Aorta (tissue), 5 donors: ENCODE measurements around the gene TRMT44. TPM values are rescaled to one million over a fixed set of nuclear protein-coding genes. Genes with fewer than 3 reads are reported as not detected.
A peak's percentile ranks its signal among the peaks of the same experiment; 100 is the strongest.

Experiments
- ATAC-seq: fragments of 200-7000 bp; cut with Tn5 transposase; one replicate; pipeline ENCODE4 v1.9.1; 2022; ENCODE audit warnings: moderate library complexity; ENCODE audit not compliant: low FRiP score
- DNase-seq, 2 donors: peaks; one replicate each; pipeline ENCODE4 v3.0.0-alpha.2; 2020
- H3K27ac ChIP-seq, 2 donors: one replicate each; pipeline ENCODE4 v1.5.1; 2013; ENCODE audit warnings: low read length in 2 of 2, mild to moderate bottlenecking in 2 of 2, moderate library complexity in 2 of 2, control low read depth in 1 of 2, inconsistent platforms in 1 of 2, low read depth in 1 of 2
- H3K27me3 ChIP-seq, 2 donors: one replicate each; pipeline ENCODE4 v1.6.1; 2013; ENCODE audit warnings: control low read depth in 1 of 2, low read length in 1 of 2, mild to moderate bottlenecking in 1 of 2, moderate library complexity in 1 of 2; ENCODE audit not compliant: insufficient read depth in 2 of 2, control insufficient read depth in 1 of 2
- H3K36me3 ChIP-seq, 2 donors: one replicate each; pipeline ENCODE4 v1.6.1; 2013; ENCODE audit warnings: control low read depth in 1 of 2, low read length in 1 of 2, mild to moderate bottlenecking in 1 of 2; ENCODE audit not compliant: insufficient read depth in 2 of 2, control insufficient read depth in 1 of 2
- H3K4me1 ChIP-seq, 2 donors: one replicate each; pipeline ENCODE4 v1.6.1; 2013; ENCODE audit warnings: low read length in 2 of 2, control low read depth in 1 of 2, mild to moderate bottlenecking in 1 of 2, moderate library complexity in 1 of 2; ENCODE audit not compliant: insufficient read depth in 2 of 2, control insufficient read depth in 1 of 2
- H3K4me3 ChIP-seq, 2 donors: one replicate each; pipeline ENCODE4 v1.5.1; 2013; ENCODE audit warnings: low read length in 2 of 2, control low read depth in 1 of 2, mild to moderate bottlenecking in 1 of 2
- H3K9me3 ChIP-seq: one replicate; pipeline ENCODE4 v1.6.1; 2013; ENCODE audit warnings: mild to moderate bottlenecking, low read length; ENCODE audit not compliant: control insufficient read depth
- WGBS, 2 donors: extraction: QIAGEN DNeasy Blood & Tissue Kit; methylation state at CpG; one replicate each; pipeline ENCODE4 v1.1.7; 2013; 5-methylcytosine and 5-hydroxymethylcytosine counted together
- intact Hi-C, 2 donors: fragments of 100-400 bp; cut with DNase I; formaldehyde crosslinking; loops; one replicate each; pipeline versions ENCODE4 v1.14.2 to v1.15.0; 2022
- polyA plus RNA-seq, 2 donors: library from polyadenylated mRNA; stranded (reverse); fragments of 200-250 nt; gene quantifications; one replicate each; pipeline ENCODE4 v1.2.3, GENCODE V29; 2013
- total RNA-seq, 2 donors: library from RNA; stranded (reverse); fragmentation: NEBNext Ultra II Directional; extraction: Animal tissue kit (Norgen Biotek cat#: 25700); gene quantifications; one replicate each; pipeline ENCODE4 v1.2.1, GENCODE V29; 2021
- donor health status: healthy with polysubstance abuse.
- donor health status: Bipolar disorder and iron deficiency.
- donor health status: DM: no; HTN: no; CAD: no.
- donor health status: DM: no; HTN: no; CAD: no.
- donor health status: DM: yes; HTN: yes; CAD: no.

Gene TRMT44
- total and polyA plus RNA-seq, 4 donors: 6.1 to 23.1 (median 14.2) TPM

DNA sequence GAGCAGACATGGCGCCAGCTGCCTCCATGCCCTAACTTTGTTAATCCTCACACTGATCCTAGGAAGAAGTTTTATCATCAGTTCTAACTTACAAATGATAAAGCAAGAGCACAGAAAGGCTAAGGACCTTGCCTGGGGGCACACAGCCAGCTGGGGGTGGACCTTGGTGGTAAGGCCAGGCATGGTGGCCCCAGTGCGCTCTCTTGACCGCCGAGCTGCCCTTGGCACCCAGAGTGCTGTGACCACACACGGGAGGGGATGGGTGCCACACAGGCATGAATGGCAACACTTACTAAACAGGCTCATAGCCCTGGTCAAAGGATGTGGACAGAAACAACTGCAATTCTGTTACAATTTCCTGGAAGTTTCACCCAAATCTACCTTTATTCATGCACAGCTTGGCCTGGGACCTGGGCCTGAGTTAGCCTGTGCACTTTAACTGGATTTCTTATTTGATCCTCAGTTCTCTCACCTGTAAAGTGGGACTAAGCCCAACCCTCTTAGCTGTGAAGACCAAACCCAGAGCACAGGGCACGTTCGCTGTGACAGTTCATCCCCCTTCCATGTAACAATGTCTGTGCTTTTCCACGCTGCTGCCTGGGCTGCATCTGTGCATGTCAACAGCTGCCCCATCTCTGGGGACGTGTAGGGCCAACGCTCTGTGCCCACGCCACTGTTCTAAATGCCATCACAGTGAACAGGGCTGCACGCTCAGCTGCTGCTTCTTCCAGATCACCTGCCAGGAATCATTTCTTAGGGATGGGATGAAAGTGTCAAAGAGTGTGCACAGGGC, 44.9 kb upstream of the TRMT44 start:
- ATAC-seq: no peak
- Histone ChIP-seq H3K4me1 (no peaks in the 10 kb centered on the region), H3K27ac (no peak overlapping the region), H3K36me3 (peaks cover 0 to 2% of the 10 kb centered on the region in 2 donors), H3K27me3 (no peaks in the 10 kb centered on the region), H3K4me3 (no peak overlapping the region), H3K9me3 (no peaks in the 10 kb centered on the region)
- intact Hi-C loops: no loop called here
- DNase-seq: no peak
- WGBS, 2 donors: 93 to 94% methylated on average over 12 of the region's 12 CpGs

DNA sequence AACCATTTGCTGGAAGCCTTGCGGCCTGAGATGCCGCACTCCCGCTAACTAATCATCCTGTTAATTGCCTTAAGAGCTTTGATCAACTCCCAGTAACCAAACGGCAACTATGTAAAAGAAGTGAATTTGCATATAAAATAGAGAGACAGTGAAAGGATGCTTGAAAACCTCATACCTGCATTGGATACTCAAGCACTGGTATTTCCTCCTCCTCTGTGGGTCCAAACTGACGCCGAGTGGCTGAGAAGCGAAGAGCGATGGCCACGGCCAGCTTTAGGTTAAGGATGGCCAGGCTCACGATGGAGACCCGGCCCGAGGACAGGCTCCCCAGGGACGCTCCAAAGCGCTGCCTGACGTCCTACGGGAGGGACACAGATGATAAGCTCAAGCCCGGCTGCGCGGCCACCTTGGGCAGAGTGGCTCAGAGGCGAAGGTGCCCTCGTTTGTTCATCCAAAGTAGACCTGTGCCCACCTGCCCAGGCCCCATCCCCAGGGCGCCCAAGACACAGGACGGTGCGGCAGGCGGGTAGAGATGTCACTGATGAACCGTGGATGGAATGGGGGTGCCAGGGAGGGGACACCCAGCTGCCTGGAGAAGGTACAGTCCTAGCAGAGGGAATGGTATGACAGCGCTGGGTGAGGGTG, 43.7 kb upstream of the TRMT44 start:
- Histone ChIP-seq H3K4me1 (no peaks in the 10 kb centered on the region), H3K36me3 (peaks cover 0 to 2% of the 10 kb centered on the region in 2 donors)

DNA sequence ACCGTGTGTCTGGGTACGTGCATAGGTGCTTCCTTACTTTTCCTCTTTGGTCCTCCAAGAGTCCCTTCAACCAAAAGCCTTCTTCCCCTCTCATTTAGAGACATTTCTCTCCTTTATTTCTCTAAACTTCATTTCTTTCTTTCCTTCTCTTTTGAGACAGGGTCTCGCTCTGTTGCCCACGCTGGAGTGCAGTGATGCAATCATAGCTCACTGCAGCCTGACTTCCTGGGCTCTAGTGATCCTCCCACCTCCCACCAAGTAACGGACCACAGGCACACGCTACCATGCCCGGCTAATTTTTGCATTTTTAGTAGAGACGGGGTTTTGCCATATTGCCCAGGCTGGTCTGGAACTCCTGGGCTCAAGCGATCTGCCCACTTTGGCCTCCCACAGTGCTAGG, 42.2 kb upstream of the TRMT44 start:
- Histone ChIP-seq H3K27ac (no peak overlapping the region), H3K4me1 (no peaks in the 10 kb centered on the region), H3K27me3 (no peaks in the 10 kb centered on the region), H3K4me3 (no peak overlapping the region), H3K9me3 (no peaks in the 10 kb centered on the region), H3K36me3 (peaks cover 0 to 2% of the 10 kb centered on the region in 2 donors)
- no peak for DNase-seq
- intact Hi-C loops: no loop called here
- ATAC-seq: no peak
- WGBS, 2 donors: 90 to 91% methylated on average over 9 of the region's 9 CpGs

More for the DNA sequence above, 43.7 kb upstream of the TRMT44 start:
- H3K9me3 ChIP-seq: no peaks in the 10 kb centered on the region
- 92 to 94% methylated on average over 27 of the region's 27 CpGs for WGBS, 2 donors
- H3K27ac ChIP-seq: no peak overlapping the region
- H3K4me3 ChIP-seq: no peak overlapping the region
- intact Hi-C loops: no loop called here
- no peaks in the 10 kb centered on the region for H3K27me3 ChIP-seq
- DNase-seq: no peak
- no peak for ATAC-seq

DNA sequence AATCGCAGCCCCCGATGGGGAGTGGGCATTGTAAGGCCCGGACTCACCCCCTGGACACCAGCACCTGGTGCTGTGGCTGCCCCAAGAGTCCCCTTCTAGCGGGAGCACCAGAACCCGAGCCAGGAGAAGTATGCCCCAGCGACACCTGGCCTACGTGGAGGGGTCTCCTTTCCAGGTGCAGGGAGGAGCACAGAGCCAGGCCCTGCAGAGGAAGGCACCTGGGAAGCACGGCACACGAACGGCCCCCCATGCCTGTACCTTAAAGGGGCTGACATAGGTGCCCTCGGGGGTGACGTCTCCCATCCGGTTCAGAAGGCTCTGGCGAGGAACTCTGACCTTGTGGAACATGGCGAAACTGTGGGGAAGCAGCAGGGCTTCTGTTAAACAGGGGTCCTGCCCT, 41.3 kb upstream of the TRMT44 start:
- 84 to 96% methylated on average over 10 to 15 of the region's 15 CpGs for WGBS, 2 donors
- Histone ChIP-seq H3K4me3 (no peak overlapping the region), H3K9me3 (no peaks in the 10 kb centered on the region), H3K4me1 (no peaks in the 10 kb centered on the region), H3K27me3 (no peaks in the 10 kb centered on the region), H3K36me3 (peaks cover 0 to 2% of the 10 kb centered on the region in 2 donors), H3K27ac (no peak overlapping the region)
- intact Hi-C loops: no loop called here
- no peak for DNase-seq
- no peak for ATAC-seq

DNA sequence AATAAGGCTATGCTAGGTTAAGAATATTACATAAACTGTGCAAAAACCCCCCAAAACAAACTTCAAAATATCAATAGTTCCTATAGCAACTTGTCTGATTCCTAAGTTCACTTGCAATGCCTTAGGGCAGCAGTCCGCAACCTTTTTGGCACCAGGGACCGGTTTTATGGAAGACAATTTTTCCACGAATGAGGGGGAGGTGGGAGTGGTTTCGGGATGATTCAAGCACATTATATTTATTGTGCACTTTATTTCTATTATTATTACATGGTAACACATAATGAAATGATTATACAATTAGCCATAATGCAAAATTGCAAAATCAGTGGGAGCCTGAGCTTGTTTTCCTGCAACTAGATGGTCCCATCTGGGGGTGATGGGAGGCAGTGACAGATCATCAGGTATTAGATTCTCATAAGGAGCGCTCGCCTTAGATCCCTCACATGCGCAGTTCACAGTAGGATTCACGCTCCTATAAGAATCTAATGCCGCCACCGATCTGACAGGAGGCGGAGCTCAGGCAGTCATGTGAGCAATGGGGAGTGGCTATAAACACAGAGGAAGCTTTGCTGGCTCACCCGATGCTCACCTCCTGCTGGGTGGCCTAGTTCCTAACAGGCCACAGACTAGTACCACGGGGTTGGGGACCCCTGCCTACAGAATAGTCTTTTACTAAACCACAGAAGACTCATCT, 39.8 kb upstream of the TRMT44 start:
- intact Hi-C loops: loop anchor here in 1 of 2 donors (5.0 kb wide), 1 partner anchor 223 kb away; no protein-coding TSS in a partner anchor
- no peak for ATAC-seq
- no peak for DNase-seq
- Histone ChIP-seq H3K36me3 (peaks cover 0 to 2% of the 10 kb centered on the region in 2 donors), H3K27me3 (no peaks in the 10 kb centered on the region), H3K27ac (no peak overlapping the region), H3K4me1 (no peaks in the 10 kb centered on the region), H3K4me3 (no peak overlapping the region), H3K9me3 (no peaks in the 10 kb centered on the region)
- WGBS, 2 donors: 91 to 92% methylated on average over 13 of the region's 13 CpGs

DNA sequence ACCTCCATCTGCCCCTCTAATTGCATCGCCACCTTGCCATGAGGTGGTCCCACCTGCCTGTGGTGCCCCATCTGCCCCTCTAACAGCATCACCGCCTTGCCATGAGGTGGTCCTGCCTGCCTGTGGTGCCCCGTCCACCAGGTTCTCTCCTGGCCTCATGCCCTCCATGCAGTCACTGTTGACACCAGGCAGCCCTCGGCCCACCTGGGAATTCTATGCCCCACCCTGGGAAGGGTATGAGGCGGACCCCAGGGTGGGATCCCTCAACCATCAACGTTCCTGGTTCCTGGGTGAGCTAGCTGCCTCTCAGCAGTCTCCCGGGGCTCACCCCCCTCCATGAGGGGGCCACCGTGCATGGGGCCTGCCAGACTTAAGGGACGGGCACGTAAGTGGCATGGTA, 38.9 kb upstream of the TRMT44 start:
- DNase-seq: peak in 1 of 2 donors; percentile 71
- Histone ChIP-seq H3K27ac (peak overlapping the region; percentile 8 to 29), H3K36me3 (peaks cover 0 to 2% of the 10 kb centered on the region in 2 donors), H3K4me1 (no peaks in the 10 kb centered on the region), H3K9me3 (no peaks in the 10 kb centered on the region), H3K4me3 (no peak overlapping the region), H3K27me3 (no peaks in the 10 kb centered on the region)
- no peak for ATAC-seq
- 60 to 65% methylated on average over 10 of the region's 10 CpGs for WGBS, 2 donors
- intact Hi-C loops: loop anchor here in 1 of 2 donors (2.0 to 5.0 kb wide), 3 partner anchors 127 to 224 kb away; no protein-coding TSS in a partner anchor

DNA sequence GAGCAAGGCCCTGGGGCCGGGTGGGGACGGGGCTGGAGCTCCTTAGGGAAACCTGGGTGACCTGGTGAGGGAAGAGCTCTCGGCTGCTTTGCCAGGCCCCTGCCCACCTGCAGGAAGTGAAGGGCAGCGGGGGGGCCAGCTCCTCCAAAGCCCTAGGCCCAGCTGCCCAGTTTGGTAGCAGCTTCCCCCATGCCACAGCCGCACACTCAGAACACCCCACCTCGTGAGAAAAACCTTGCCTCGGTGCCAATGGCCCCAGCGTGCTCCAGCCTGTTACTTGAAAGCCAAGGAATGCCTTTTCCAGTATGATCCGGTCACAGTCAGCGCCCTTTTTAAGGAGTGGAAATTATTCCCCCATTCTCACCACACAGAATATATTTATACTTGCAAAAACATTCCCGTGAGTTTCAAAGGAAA, 38.4 kb upstream of the TRMT44 start:
- no peak overlapping the region for H3K4me3 ChIP-seq
- no peaks in the 10 kb centered on the region for H3K4me1 ChIP-seq
- WGBS, 2 donors: 4 to 12% methylated on average over 11 of the region's 11 CpGs
- ATAC-seq: peak; percentile 80
- H3K27me3 ChIP-seq: no peaks in the 10 kb centered on the region
- peak; percentile 81 to 90 for DNase-seq
- peak overlapping the region; percentile 8 to 29 for H3K27ac ChIP-seq
- H3K9me3 ChIP-seq: no peaks in the 10 kb centered on the region
- peaks cover 0 to 2% of the 10 kb centered on the region in 2 donors for H3K36me3 ChIP-seq
- intact Hi-C loops: loop anchor here in 1 of 2 donors (2.0 to 5.0 kb wide), 3 partner anchors 127 to 225 kb away; no protein-coding TSS in a partner anchor

DNA sequence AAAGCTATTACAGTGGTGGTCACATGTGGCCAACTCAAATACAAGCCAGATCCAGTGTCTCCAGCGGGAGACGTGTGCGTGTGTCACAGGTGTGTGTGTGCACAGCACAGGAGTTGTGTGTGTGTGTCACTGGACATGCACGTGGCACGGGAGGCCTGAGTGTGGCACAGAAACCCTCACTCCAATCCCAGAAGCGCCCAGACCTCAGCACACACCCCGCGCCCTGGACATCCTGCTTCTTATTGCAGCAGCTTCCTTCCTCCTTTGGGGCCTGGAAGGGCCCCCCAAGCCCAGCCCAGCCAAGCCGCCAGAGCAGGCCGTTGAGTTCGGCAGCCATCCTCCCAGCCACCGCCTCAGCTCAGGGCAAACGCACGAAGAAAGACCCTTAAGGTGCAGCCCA, 37.9 kb upstream of the TRMT44 start:
- Histone ChIP-seq H3K9me3 (no peaks in the 10 kb centered on the region), H3K4me3 (no peak overlapping the region), H3K27ac (peak overlapping the region; percentile 80 to 95), H3K27me3 (no peaks in the 10 kb centered on the region), H3K36me3 (peaks cover 0 to 2% of the 10 kb centered on the region in 2 donors), H3K4me1 (no peaks in the 10 kb centered on the region)
- DNase-seq (peak; percentile 72 to 81), ATAC-seq (no peak)
- 27 to 32% methylated on average over 14 of the region's 14 CpGs for WGBS, 2 donors
- intact Hi-C loops: loop anchor here (1.0 to 5.0 kb wide), 4 partner anchors 128 to 225 kb away; no protein-coding TSS in a partner anchor
